ENCODE results near the gene SSBP4. TPM values are rescaled to one million over a fixed set of nuclear protein-coding genes. Genes with fewer than 3 reads are reported as not detected.

Gene SSBP4
- total RNA-seq, 1 donor from 2014 or later, result 99.0 TPM

DNA sequence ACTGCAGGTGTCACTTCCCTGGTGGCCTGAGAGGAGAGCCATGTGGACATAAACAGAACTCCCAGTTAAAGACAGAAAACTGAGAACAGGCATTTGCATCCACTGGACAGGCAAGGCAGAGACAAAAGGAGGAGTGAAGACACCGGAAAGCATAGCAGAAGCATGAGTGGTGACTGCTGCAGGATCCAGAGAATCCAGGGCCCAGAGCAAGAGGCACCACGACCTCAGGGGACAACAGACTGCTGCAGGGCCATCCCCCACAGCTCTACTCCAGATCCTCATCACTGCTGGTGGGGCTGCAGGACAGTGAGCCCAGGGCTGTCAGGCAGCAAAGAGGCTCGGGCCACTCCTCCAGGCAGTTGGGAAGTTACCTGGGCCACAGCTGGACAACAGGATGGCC is 33.2 kb downstream of the SSBP4 start:
- Mint-ChIP-seq H3K9me3 (no peaks in the 10 kb centered on the region), H3K36me3 (peaks cover 4% of the 10 kb centered on the region), H3K4me1 (ENCODE audit: unreplicated experiment) (peaks cover 3% of the 10 kb centered on the region), H3K27ac (no peak overlapping the region), H3K4me3 (no peak overlapping the region), H3K27me3 (no peaks in the 10 kb centered on the region)
- TF ChIP-seq, protein P1, sequence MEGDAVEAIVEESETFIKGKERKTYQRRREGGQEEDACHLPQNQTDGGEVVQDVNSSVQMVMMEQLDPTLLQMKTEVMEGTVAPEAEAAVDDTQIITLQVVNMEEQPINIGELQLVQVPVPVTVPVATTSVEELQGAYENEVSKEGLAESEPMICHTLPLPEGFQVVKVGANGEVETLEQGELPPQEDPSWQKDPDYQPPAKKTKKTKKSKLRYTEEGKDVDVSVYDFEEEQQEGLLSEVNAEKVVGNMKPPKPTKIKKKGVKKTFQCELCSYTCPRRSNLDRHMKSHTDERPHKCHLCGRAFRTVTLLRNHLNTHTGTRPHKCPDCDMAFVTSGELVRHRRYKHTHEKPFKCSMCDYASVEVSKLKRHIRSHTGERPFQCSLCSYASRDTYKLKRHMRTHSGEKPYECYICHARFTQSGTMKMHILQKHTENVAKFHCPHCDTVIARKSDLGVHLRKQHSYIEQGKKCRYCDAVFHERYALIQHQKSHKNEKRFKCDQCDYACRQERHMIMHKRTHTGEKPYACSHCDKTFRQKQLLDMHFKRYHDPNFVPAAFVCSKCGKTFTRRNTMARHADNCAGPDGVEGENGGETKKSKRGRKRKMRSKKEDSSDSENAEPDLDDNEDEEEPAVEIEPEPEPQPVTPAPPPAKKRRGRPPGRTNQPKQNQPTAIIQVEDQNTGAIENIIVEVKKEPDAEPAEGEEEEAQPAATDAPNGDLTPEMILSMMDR (conservative IDR thresholded peaks at IDR 0.05), result no peak
- DNase-seq (ENCODE audit: extremely low spot score, unreplicated experiment), result no peak

DNA sequence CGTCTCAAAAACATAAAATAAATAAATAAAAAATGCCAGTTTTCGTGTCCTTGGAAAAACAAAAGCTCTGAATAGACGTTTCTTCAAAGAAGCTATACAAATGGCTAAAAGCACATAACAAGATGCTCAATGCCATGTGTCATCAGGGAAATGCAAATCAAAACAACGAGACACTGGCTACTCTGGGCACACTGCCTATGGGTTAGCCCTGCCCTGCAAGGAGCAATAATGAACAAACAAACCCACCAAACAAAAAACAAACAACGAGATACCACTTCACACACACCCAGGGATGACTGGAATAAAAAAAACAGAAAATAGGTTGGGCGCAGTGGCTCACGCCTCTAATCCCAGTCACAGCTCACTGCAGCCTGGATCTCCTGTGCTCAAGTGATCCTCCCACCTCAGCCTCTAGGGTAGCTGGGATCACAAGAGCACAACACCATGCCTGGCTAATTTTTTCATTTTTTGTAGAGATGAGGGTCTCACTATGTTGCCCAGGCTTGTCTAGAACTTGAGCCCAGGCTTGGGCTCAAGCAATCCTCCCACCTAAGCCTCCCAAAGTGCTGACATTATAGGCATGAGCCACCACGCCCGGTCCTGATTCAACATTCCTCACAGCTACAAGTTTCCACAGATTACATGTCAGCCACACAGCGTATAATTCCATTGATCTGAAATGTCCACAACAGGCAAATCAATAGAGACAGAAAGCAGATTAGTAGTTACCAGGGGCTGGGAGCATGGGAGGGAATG is 34.2 kb downstream of the SSBP4 start:
- TF ChIP-seq, protein P1 (conservative IDR thresholded peaks at IDR 0.05), result no peak
- Mint-ChIP-seq H3K27ac (peak overlapping the region; percentile 63), H3K9me3 (no peaks in the 10 kb centered on the region), H3K4me1 (ENCODE audit: unreplicated experiment) (peaks cover 3% of the 10 kb centered on the region), H3K36me3 (peaks cover 4% of the 10 kb centered on the region), H3K4me3 (no peak overlapping the region), H3K27me3 (no peaks in the 10 kb centered on the region)
- DNase-seq (ENCODE audit: extremely low spot score, unreplicated experiment), result no peak

DNA sequence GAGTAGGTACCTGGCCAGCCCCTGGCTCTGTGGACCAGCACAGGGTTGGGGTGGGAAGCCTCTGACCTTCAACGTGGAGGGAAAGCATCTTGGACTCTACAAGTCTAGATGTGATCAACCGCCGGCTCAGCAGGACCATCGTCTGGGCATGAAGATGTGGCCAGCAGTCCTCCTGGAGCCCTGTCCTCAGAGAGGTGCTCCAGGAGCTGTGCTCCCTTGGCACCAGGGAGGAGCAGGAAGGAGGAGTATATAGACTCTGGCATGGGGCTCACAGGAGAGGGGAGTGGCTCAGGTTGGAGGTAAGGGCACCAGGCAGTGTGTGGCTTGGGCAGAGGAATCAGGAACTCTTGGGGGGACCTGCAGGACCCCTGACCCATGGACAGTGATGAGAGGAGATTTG is 37.1 kb downstream of the SSBP4 start:
- no peak overlapping the region for H3K27ac Mint-ChIP-seq
- no peak overlapping the region for H3K4me3 Mint-ChIP-seq
- no peaks in the 10 kb centered on the region for H3K9me3 Mint-ChIP-seq
- no peak for DNase-seq (ENCODE audit: extremely low spot score, unreplicated experiment)
- H3K4me1 Mint-ChIP-seq (ENCODE audit: unreplicated experiment), result no peaks in the 10 kb centered on the region
- H3K36me3 Mint-ChIP-seq, result peaks cover 4% of the 10 kb centered on the region
- H3K27me3 Mint-ChIP-seq, result no peaks in the 10 kb centered on the region
- TF ChIP-seq, protein P1 (conservative IDR thresholded peaks at IDR 0.05), result no peak

DNA sequence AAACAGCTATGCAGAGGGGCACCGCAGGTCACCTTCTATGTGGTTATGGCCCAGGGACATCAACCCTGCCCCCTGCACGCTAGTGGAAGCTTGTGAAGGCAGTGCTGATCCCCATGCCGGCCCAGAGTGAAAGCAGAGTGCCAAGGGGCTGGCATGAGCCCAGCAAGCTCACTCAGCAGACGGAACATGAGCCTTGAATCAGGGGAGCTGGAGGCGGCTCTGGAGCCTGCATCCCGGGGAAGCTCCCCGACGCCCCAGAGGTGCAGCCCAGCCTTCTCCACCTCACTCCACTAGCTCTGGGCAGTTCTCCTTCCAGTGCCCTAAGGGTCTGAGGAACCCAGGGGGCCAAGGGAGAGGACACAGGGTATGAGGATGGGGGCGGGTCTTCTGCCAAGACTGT is 37.8 kb downstream of the SSBP4 start:
- H3K9me3 Mint-ChIP-seq, result no peaks in the 10 kb centered on the region
- H3K4me3 Mint-ChIP-seq, result no peak overlapping the region
- H3K4me1 Mint-ChIP-seq (ENCODE audit: unreplicated experiment), result no peaks in the 10 kb centered on the region
- H3K27ac Mint-ChIP-seq, result no peak overlapping the region
- no peaks in the 10 kb centered on the region for H3K27me3 Mint-ChIP-seq
- TF ChIP-seq, protein P1 (conservative IDR thresholded peaks at IDR 0.05), result no peak
- no peak for DNase-seq (ENCODE audit: extremely low spot score, unreplicated experiment)
- peaks cover 4% of the 10 kb centered on the region for H3K36me3 Mint-ChIP-seq

DNA sequence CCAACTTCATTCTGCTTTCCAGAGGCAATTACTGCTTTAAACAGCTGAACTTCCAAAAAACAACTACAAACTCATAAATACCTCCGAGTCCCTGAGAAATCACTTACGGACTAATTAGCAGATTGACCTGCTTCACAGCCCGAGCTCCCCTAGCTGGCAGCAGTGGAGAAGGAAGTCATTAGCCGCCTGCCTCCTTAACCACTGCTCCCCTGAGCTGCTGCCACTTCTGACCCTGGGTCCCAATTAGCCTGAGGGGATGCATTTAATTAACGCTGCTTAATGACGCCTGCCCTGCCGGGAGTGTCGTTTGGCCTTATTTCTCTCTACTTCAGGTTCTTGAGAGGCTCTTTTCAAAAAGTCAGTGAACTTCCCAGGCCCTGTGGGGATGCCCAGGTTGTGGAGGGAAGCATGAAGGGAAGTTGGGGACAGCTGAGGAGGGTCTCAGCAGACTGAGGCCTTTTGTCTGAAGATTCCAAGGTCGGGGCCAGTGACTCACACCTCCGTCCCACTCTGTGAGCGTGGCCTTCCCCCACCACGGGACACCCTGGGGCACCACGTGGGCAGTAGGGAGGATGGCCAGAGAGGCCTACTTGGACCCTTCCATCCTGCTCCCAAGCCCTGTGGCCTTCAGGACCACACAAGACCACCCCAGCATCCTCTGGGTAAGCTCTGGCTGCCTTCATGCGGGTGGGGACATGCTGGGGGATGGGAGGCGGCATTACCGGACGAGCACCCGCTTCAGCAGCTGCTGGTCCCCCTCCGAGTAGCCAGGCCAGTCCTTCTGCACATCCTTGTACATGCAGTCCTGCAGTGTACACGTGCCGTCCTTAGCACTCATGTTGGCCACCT is 38.5 kb downstream of the SSBP4 start:
- Mint-ChIP-seq H3K27me3 (no peaks in the 10 kb centered on the region), H3K4me3 (no peak overlapping the region), H3K36me3 (peaks cover 4% of the 10 kb centered on the region), H3K4me1 (ENCODE audit: unreplicated experiment) (no peaks in the 10 kb centered on the region), H3K9me3 (no peaks in the 10 kb centered on the region), H3K27ac (no peak overlapping the region)
- TF ChIP-seq, protein P1 (conservative IDR thresholded peaks at IDR 0.05), result no peak
- no peak for DNase-seq (ENCODE audit: extremely low spot score, unreplicated experiment)

Data from type B pancreatic cell (in vitro differentiated cells).